Right lung (tissue), 5 donors: ENCODE data around the gene USP48. TPM values are rescaled to one million over a fixed set of nuclear protein-coding genes. Genes with fewer than 3 reads are reported as not detected.

Experiments used
- DNase-seq, 2 donors: peaks; one replicate each; pipeline ENCODE4 v3.0.0-alpha.2; 2013
- polyA plus RNA-seq, 5 donors: library from polyadenylated mRNA; unstranded; fragments of 120-200 nt; gene quantifications; one replicate each; pipeline versions ENCODE4 v1.2.1 to v1.2.3, GENCODE V29; 2013; ENCODE audit warnings: inconsistent platforms in 1 of 5, low replicate concordance in 1 of 5; ENCODE audit not compliant: insufficient read length in 5 of 5, insufficient read depth in 1 of 5

USP48 gene
- polyA plus RNA-seq, 5 donors, result 58.1 to 94.4 (median 83.9) TPM

- DNase-seq, result no peak
These were observed 128.7 kb downstream of the USP48 start for GRCh38 chr1:21654209-21654608.

- DNase-seq, result no peak
These were observed 129.2 kb downstream of the USP48 start for GRCh38 chr1:21653744-21654100.

- DNase-seq, result no peak
These were observed 129.8 kb downstream of the USP48 start for GRCh38 chr1:21652937-21653743.

GRCh38 chr1:21652101-21652936, 130.6 kb downstream of the USP48 start:
- no peak for DNase-seq

- DNase-seq, result no peak
These were observed 131.5 kb downstream of the USP48 start for GRCh38 chr1:21651214-21652042.

GRCh38 chr1:21650400-21650799, 132.5 kb downstream of the USP48 start:
- DNase-seq, result no peak

GRCh38 chr1:21649315-21649714, 133.6 kb downstream of the USP48 start:
- no peak for DNase-seq

- DNase-seq, result no peak
These were observed 134.2 kb downstream of the USP48 start for GRCh38 chr1:21648791-21649190.

GRCh38 chr1:21648352-21648730, 134.6 kb downstream of the USP48 start:
- DNase-seq, result no peak

GRCh38 chr1:21647431-21648351, 135.3 kb downstream of the USP48 start:
- no peak for DNase-seq

- DNase-seq, result no peak
These were observed 137.4 kb downstream of the USP48 start for GRCh38 chr1:21645550-21645949.

GRCh38 chr1:21644906-21645305, 138.0 kb downstream of the USP48 start:
- no peak for DNase-seq

GRCh38 chr1:21644348-21644747, 138.6 kb downstream of the USP48 start:
- no peak for DNase-seq

GRCh38 chr1:21643624-21644023, 139.3 kb downstream of the USP48 start:
- no peak for DNase-seq

GRCh38 chr1:21641967-21642739, 140.8 kb downstream of the USP48 start:
- DNase-seq, result no peak

- no peak for DNase-seq
These were observed 141.4 kb downstream of the USP48 start for GRCh38 chr1:21641537-21641936.

GRCh38 chr1:21641076-21641475, 141.9 kb downstream of the USP48 start:
- DNase-seq, result no peak

GRCh38 chr1:21640653-21641052, 142.3 kb downstream of the USP48 start:
- no peak for DNase-seq

GRCh38 chr1:21639594-21640041, 143.3 kb downstream of the USP48 start:
- no peak for DNase-seq
